HUES6 (cell line): Measurements from ENCODE around the gene SLC19A1.
"Not testable (repeated sequence)": the region's sequence is repeated elsewhere in the genome, so short reads cannot be mapped to it uniquely, and the experiment has no call there.

Experiments
- H3K27ac ChIP-seq: 2 replicates; pipeline ENCODE4 v1.7.0; 2013; ENCODE audit warnings: low read depth, mild to moderate bottlenecking, low read length, inconsistent platforms
- H3K27me3 ChIP-seq: 2 replicates; pipeline ENCODE4 v1.6.1; 2013; ENCODE audit warnings: low read length; ENCODE audit not compliant: control insufficient read depth, insufficient read depth
- H3K36me3 ChIP-seq: 2 replicates; pipeline ENCODE4 v1.6.1; 2013; ENCODE audit warnings: low read length; ENCODE audit not compliant: control insufficient read depth, insufficient read depth
- H3K4me1 ChIP-seq: 2 replicates; pipeline ENCODE4 v1.6.1; 2013; ENCODE audit warnings: low read length; ENCODE audit not compliant: control insufficient read depth, insufficient read depth
- H3K4me3 ChIP-seq: 2 replicates; pipeline ENCODE4 v1.5.1; 2013; ENCODE audit warnings: low read depth, low read length
- H3K9ac ChIP-seq: one replicate; pipeline ENCODE4 v1.6.1; 2013; ENCODE audit warnings: mild to moderate bottlenecking, low read length
- H3K9me3 ChIP-seq: 2 replicates; pipeline ENCODE4 v1.6.1; 2013; ENCODE audit warnings: low read depth, low read length; ENCODE audit not compliant: control insufficient read depth, insufficient read depth

SLC19A1 gene

GRCh38 chr21:45570826-45571601 is 28.8 kb upstream of the SLC19A1 start:
- Histone ChIP-seq H3K27ac (no peak overlapping the region), H3K9me3 (no peaks in the 10 kb centered on the region), H3K4me3 (no peak overlapping the region), H3K27me3 (peaks cover 16% of the 10 kb centered on the region), H3K36me3 (no peaks in the 10 kb centered on the region), H3K9ac (no peak overlapping the region), H3K4me1 (peaks cover 11% of the 10 kb centered on the region)

- Histone ChIP-seq H3K27me3 (peaks cover 16% of the 10 kb centered on the region), H3K9ac (no peak overlapping the region), H3K9me3 (no peaks in the 10 kb centered on the region), H3K4me1 (peaks cover 11% of the 10 kb centered on the region), H3K36me3 (no peaks in the 10 kb centered on the region), H3K27ac (no peak overlapping the region), H3K4me3 (no peak overlapping the region)
These were observed 27.8 kb upstream of the SLC19A1 start for GRCh38 chr21:45570071-45570470.

- no peak overlapping the region for H3K4me3 ChIP-seq
- H3K27ac ChIP-seq = no peak overlapping the region
- no peak overlapping the region for H3K9ac ChIP-seq
- H3K9me3 ChIP-seq = no peaks in the 10 kb centered on the region
- no peaks in the 10 kb centered on the region for H3K4me1 ChIP-seq
- H3K27me3 ChIP-seq = peaks cover 16% of the 10 kb centered on the region
- H3K36me3 ChIP-seq = no peaks in the 10 kb centered on the region
These were observed 26.1 kb upstream of the SLC19A1 start for GRCh38 chr21:45568383-45568782.

GRCh38 chr21:45564137-45564536 is 21.9 kb upstream of the SLC19A1 start:
- H3K9ac ChIP-seq, H3K9me3 ChIP-seq, H3K27ac ChIP-seq, H3K36me3 ChIP-seq, H3K4me3 ChIP-seq: not testable (repeated sequence)
- Histone ChIP-seq H3K27me3 (peaks cover 24% of the 10 kb centered on the region), H3K4me1 (peaks cover 12% of the 10 kb centered on the region; the same call in 1 of the 2 replicates)

GRCh38 chr21:45562965-45563364 is 20.7 kb upstream of the SLC19A1 start:
- H3K27ac ChIP-seq = no peak overlapping the region
- H3K36me3 ChIP-seq = no peaks in the 10 kb centered on the region
- peaks cover 12% of the 10 kb centered on the region; the same call in 1 of the 2 replicates for H3K4me1 ChIP-seq
- H3K4me3 ChIP-seq = no peak overlapping the region
- no peaks in the 10 kb centered on the region for H3K9me3 ChIP-seq
- H3K27me3 ChIP-seq = peaks cover 22% of the 10 kb centered on the region
- no peak overlapping the region for H3K9ac ChIP-seq

GRCh38 chr21:45562402-45562801 is 20.2 kb upstream of the SLC19A1 start:
- Histone ChIP-seq H3K9ac (no peak overlapping the region), H3K36me3 (no peaks in the 10 kb centered on the region), H3K4me1 (peaks cover 12% of the 10 kb centered on the region; the same call in 1 of the 2 replicates), H3K27me3 (peaks cover 22% of the 10 kb centered on the region), H3K27ac (no peak overlapping the region), H3K4me3 (no peak overlapping the region), H3K9me3 (no peaks in the 10 kb centered on the region)

- Histone ChIP-seq H3K4me1 (peaks cover 12% of the 10 kb centered on the region; the same call in 1 of the 2 replicates), H3K27me3 (peaks cover 20% of the 10 kb centered on the region)
- H3K9me3 ChIP-seq, H3K27ac ChIP-seq, H3K36me3 ChIP-seq, H3K4me3 ChIP-seq, H3K9ac ChIP-seq: not testable (repeated sequence)
These were observed 19.0 kb upstream of the SLC19A1 start for GRCh38 chr21:45561241-45561640.

- Histone ChIP-seq H3K4me1 (peaks cover 12% of the 10 kb centered on the region), H3K9me3 (no peaks in the 10 kb centered on the region), H3K4me3 (no peak overlapping the region), H3K27me3 (peaks cover 20% of the 10 kb centered on the region), H3K9ac (no peak overlapping the region), H3K36me3 (no peaks in the 10 kb centered on the region), H3K27ac (no peak overlapping the region)
These were observed 18.1 kb upstream of the SLC19A1 start for GRCh38 chr21:45560106-45561021.

GRCh38 chr21:45559216-45560105 is 17.2 kb upstream of the SLC19A1 start:
- H3K9me3 ChIP-seq = no peaks in the 10 kb centered on the region
- H3K9ac ChIP-seq = no peak overlapping the region
- H3K4me1 ChIP-seq = peaks cover 15% of the 10 kb centered on the region

GRCh38 chr21:45558044-45558721 is 15.9 kb upstream of the SLC19A1 start:
- no peak overlapping the region for H3K27ac ChIP-seq
- H3K36me3 ChIP-seq = no peaks in the 10 kb centered on the region
- H3K4me1 ChIP-seq = peaks cover 16% of the 10 kb centered on the region
- H3K27me3 ChIP-seq = peaks cover 20% of the 10 kb centered on the region
- H3K9ac ChIP-seq = no peak overlapping the region
- H3K4me3 ChIP-seq = no peak overlapping the region
- H3K9me3 ChIP-seq = no peaks in the 10 kb centered on the region

More at GRCh38 chr21:45559216-45560105, 17.2 kb upstream of the SLC19A1 start:
- Histone ChIP-seq H3K27ac (no peak overlapping the region), H3K27me3 (peaks cover 20% of the 10 kb centered on the region), H3K4me3 (no peak overlapping the region), H3K36me3 (no peaks in the 10 kb centered on the region)
